Cardiac muscle cell (in vitro differentiated cells and primary cell): ENCODE data around the gene STK10. TPM values are rescaled to one million over a fixed set of nuclear protein-coding genes. Genes with fewer than 3 reads are reported as not detected.
"Not testable (repeated sequence)": the region's sequence is repeated elsewhere in the genome, so short reads cannot be mapped to it uniquely, and the experiment has no call there.

ENCODE experiments used
- DNase-seq, 2 donors: peaks; one replicate each; pipeline versions ENCODE4 v3.0.0 to v3.0.0-alpha.2; 2010 to 2017; ENCODE audit warnings: low read depth in 1 of 2, low spot score in 1 of 2
- H3K27ac ChIP-seq: fragments of 200-600 bp; sonication (generic); 2 replicates; pipeline ENCODE4 v1.5.1; 2016
- H3K27me3 ChIP-seq: fragments of 200-600 bp; sonication (generic); 2 replicates; pipeline ENCODE4 v1.6.0; 2016; ENCODE audit warnings: control low read depth
- H3K36me3 ChIP-seq: fragments of 200-600 bp; sonication (generic); 2 replicates; pipeline ENCODE4 v1.5.1; 2016; ENCODE audit warnings: control low read depth
- H3K4me1 ChIP-seq: fragments of 200-600 bp; sonication (generic); 2 replicates; pipeline ENCODE4 v1.8.1; 2017; ENCODE audit warnings: low read depth, mild to moderate bottlenecking, mixed run types
- H3K4me3 ChIP-seq: fragments of 200-600 bp; sonication (generic); 2 replicates; pipeline ENCODE4 v1.5.1; 2016; ENCODE audit warnings: mild to moderate bottlenecking
- H3K9me3 ChIP-seq: fragments of 200-600 bp; sonication (generic); 2 replicates; pipeline ENCODE4 v1.5.1; 2017; ENCODE audit warnings: low read depth, mild to moderate bottlenecking, control low read depth
- CTCF ChIP-seq: IDR thresholded peaks from 2 replicates; pipeline ENCODE4 v1.5.1; 2012; ENCODE audit warnings: low read depth, mild to moderate bottlenecking, low read length
- polyA plus RNA-seq: library from polyadenylated mRNA; unstranded; fragments of >200 nt; fragmentation: Nextera tagmentation; extraction: Ambion mirVana; gene quantifications from 2 replicates; pipeline ENCODE4 v1.2.1, GENCODE V29; 2016
- total RNA-seq: library from RNA; depleted of rRNA; stranded (reverse); fragments of >200 nt; gene quantifications from 2 replicates; pipeline ENCODE4 v1.2.3, GENCODE V29; 2016

STK10 gene
- total and polyA plus RNA-seq, 2 experiments from 2014 or later, result 10.8 to 16.4 TPM

- no peak for TF ChIP-seq CTCF
- H3K36me3 ChIP-seq, result no peaks in the 10 kb centered on the region
- peak in 1 of 2 donors; percentile 44 for DNase-seq
These were observed 31.5 kb downstream of the STK10 start for GRCh38 chr5:172156541-172156994.

GRCh38 chr5:172155101-172155500 is 32.9 kb downstream of the STK10 start:
- H3K27ac ChIP-seq, H3K27me3 ChIP-seq, H3K36me3 ChIP-seq, H3K4me1 ChIP-seq, H3K4me3 ChIP-seq, H3K9me3 ChIP-seq, DNase-seq: not testable (repeated sequence)

More at GRCh38 chr5:172156541-172156994, 31.5 kb downstream of the STK10 start:
- H3K27me3 ChIP-seq, result no peaks in the 10 kb centered on the region
- no peak overlapping the region for H3K27ac ChIP-seq
- H3K4me3 ChIP-seq, result no peak overlapping the region
- H3K4me1 ChIP-seq, result no peaks in the 10 kb centered on the region
- no peaks in the 10 kb centered on the region for H3K9me3 ChIP-seq

- Histone ChIP-seq H3K4me1 (no peaks in the 10 kb centered on the region), H3K27ac (no peak overlapping the region), H3K9me3 (no peaks in the 10 kb centered on the region), H3K36me3 (no peaks in the 10 kb centered on the region), H3K4me3 (no peak overlapping the region), H3K27me3 (no peaks in the 10 kb centered on the region)
- no peak for TF ChIP-seq CTCF
- DNase-seq, result no peak
These were observed 34.3 kb downstream of the STK10 start for GRCh38 chr5:172153695-172154094.

- Histone ChIP-seq H3K27me3 (no peaks in the 10 kb centered on the region), H3K4me1 (no peaks in the 10 kb centered on the region), H3K27ac (no peak overlapping the region), H3K36me3 (no peaks in the 10 kb centered on the region), H3K4me3 (no peak overlapping the region), H3K9me3 (no peaks in the 10 kb centered on the region)
- TF ChIP-seq CTCF, result no peak
- no peak for DNase-seq
These were observed 36.3 kb downstream of the STK10 start for GRCh38 chr5:172151661-172152210.

GRCh38 chr5:172150514-172151425 is 37.3 kb downstream of the STK10 start:
- DNase-seq, result peak in 1 of 2 donors; percentile 45
- H3K4me1 ChIP-seq, result no peaks in the 10 kb centered on the region
- no peaks in the 10 kb centered on the region for H3K9me3 ChIP-seq
- no peaks in the 10 kb centered on the region for H3K36me3 ChIP-seq
- H3K27ac ChIP-seq, result no peak overlapping the region
- H3K4me3 ChIP-seq, result no peak overlapping the region
- TF ChIP-seq CTCF, result no peak
- H3K27me3 ChIP-seq, result no peaks in the 10 kb centered on the region

- H3K27me3 ChIP-seq, H3K27ac ChIP-seq, H3K4me3 ChIP-seq, H3K9me3 ChIP-seq, H3K4me1 ChIP-seq, DNase-seq, H3K36me3 ChIP-seq: not testable (repeated sequence)
These were observed 38.5 kb downstream of the STK10 start for GRCh38 chr5:172149481-172149880.
